Measurements from ENCODE around the gene POLR2H. TPM values are rescaled to one million over a fixed set of nuclear protein-coding genes. Genes with fewer than 3 reads are reported as not detected.

The POLR2H gene
- total RNA-seq, 2 donors from 2014 or later, result 98.2 to 130 TPM

GRCh38 chr3:184389384-184389783 is 27.9 kb downstream of the POLR2H start:
- no peak for DNase-seq
- no peaks in the 10 kb centered on the region for H3K4me1 ChIP-seq
- intact Hi-C loops (cut with DNase I), result no loop called here
- H3K4me3 ChIP-seq, result no peak overlapping the region
- no peak for TF ChIP-seq CTCF (IDR thresholded peaks at IDR 0.05)
- no peaks in the 10 kb centered on the region for H3K27me3 ChIP-seq
- no peaks in the 10 kb centered on the region for H3K9me3 ChIP-seq
- no peak overlapping the region for H3K9ac ChIP-seq (ENCODE audit: low read depth in 2 of 2, low read length in 2 of 2)
- no peak overlapping the region for H3K27ac ChIP-seq
- H3K36me3 ChIP-seq, result no peaks in the 10 kb centered on the region

- intact Hi-C loops (cut with DNase I), result no loop called here
- Histone ChIP-seq H3K36me3 (no peaks in the 10 kb centered on the region), H3K9ac (ENCODE audit: low read depth in 2 of 2, low read length in 2 of 2) (no peak overlapping the region), H3K27ac (no peak overlapping the region), H3K4me1 (no peaks in the 10 kb centered on the region), H3K27me3 (no peaks in the 10 kb centered on the region), H3K9me3 (no peaks in the 10 kb centered on the region), H3K4me3 (no peak overlapping the region)
- DNase-seq, result no peak
- TF ChIP-seq CTCF (IDR thresholded peaks at IDR 0.05), result no peak
Measured at GRCh38 chr3:184389935-184390528, 28.5 kb downstream of the POLR2H start.

GRCh38 chr3:184391266-184391665 is 29.8 kb downstream of the POLR2H start:
- no peaks in the 10 kb centered on the region for H3K27me3 ChIP-seq

GRCh38 chr3:184395320-184395660 is 33.8 kb downstream of the POLR2H start:
- no peaks in the 10 kb centered on the region for H3K27me3 ChIP-seq
- no peaks in the 10 kb centered on the region for H3K4me1 ChIP-seq
- no peak for DNase-seq
- no peak overlapping the region for H3K9ac ChIP-seq (ENCODE audit: low read depth in 2 of 2, low read length in 2 of 2)
- no peaks in the 10 kb centered on the region for H3K36me3 ChIP-seq
- no peak overlapping the region for H3K27ac ChIP-seq
- intact Hi-C loops (cut with DNase I), result no loop called here
- no peak overlapping the region for H3K4me3 ChIP-seq
- H3K9me3 ChIP-seq, result no peaks in the 10 kb centered on the region
- TF ChIP-seq CTCF (IDR thresholded peaks at IDR 0.05), result no peak

More at GRCh38 chr3:184391266-184391665, 29.8 kb downstream of the POLR2H start:
- TF ChIP-seq CTCF (IDR thresholded peaks at IDR 0.05), result no peak
- Histone ChIP-seq H3K27ac (no peak overlapping the region), H3K36me3 (no peaks in the 10 kb centered on the region), H3K9ac (ENCODE audit: low read depth in 2 of 2, low read length in 2 of 2) (no peak overlapping the region), H3K9me3 (no peaks in the 10 kb centered on the region), H3K4me3 (no peak overlapping the region), H3K4me1 (no peaks in the 10 kb centered on the region)
- intact Hi-C loops (cut with DNase I), result no loop called here
- no peak for DNase-seq

- TF ChIP-seq CTCF (IDR thresholded peaks at IDR 0.05), result no peak
- Histone ChIP-seq H3K27me3 (no peaks in the 10 kb centered on the region), H3K4me1 (no peaks in the 10 kb centered on the region), H3K27ac (no peak overlapping the region), H3K9me3 (no peaks in the 10 kb centered on the region), H3K4me3 (no peak overlapping the region), H3K9ac (ENCODE audit: low read depth in 2 of 2, low read length in 2 of 2) (no peak overlapping the region), H3K36me3 (no peaks in the 10 kb centered on the region)
- intact Hi-C loops (cut with DNase I), result no loop called here
- no peak for DNase-seq
Measured at GRCh38 chr3:184399410-184399809, 37.9 kb downstream of the POLR2H start.
